Mononuclear cell (primary cell): Measurements from ENCODE around the gene ACVR2A. TPM values are rescaled to one million over a fixed set of nuclear protein-coding genes. Genes with fewer than 3 reads are reported as not detected.

Source experiments
- H3K27me3 ChIP-seq: 2 replicates; pipeline ENCODE4 v1.6.0; 2011; ENCODE audit warnings: low read length, control low read depth; ENCODE audit not compliant: insufficient read depth
- H3K4me1 ChIP-seq: 2 replicates; pipeline ENCODE4 v1.5.1; 2011; ENCODE audit warnings: mild to moderate bottlenecking, low read length, control low read depth; ENCODE audit not compliant: insufficient read depth
- H3K4me3 ChIP-seq: 2 replicates; pipeline ENCODE4 v1.5.1; 2011; ENCODE audit warnings: mild to moderate bottlenecking, low read length, moderate library complexity
- H3K9me3 ChIP-seq: 2 replicates; pipeline ENCODE4 v1.5.1; 2011; ENCODE audit warnings: low read depth, mild to moderate bottlenecking, control low read depth, low read length
- total RNA-seq: library from RNA; depleted of rRNA; stranded (reverse); fragments of >200 nt; gene quantifications from one replicate; pipeline ENCODE4 v1.2.3, GENCODE V29; 2012

ACVR2A gene
- total RNA-seq, 1 donor: 39.9 TPM

- no peaks in the 10 kb centered on the region for H3K27me3 ChIP-seq
- H3K9me3 ChIP-seq: no peaks in the 10 kb centered on the region
- no peak overlapping the region for H3K4me3 ChIP-seq
- no peaks in the 10 kb centered on the region for H3K4me1 ChIP-seq
Measured at GRCh38 chr2:147873859-147874483, 29.1 kb downstream of the ACVR2A start.

- Histone ChIP-seq H3K9me3 (no peaks in the 10 kb centered on the region), H3K27me3 (no peaks in the 10 kb centered on the region), H3K4me3 (no peak overlapping the region), H3K4me1 (no peaks in the 10 kb centered on the region)
Measured at GRCh38 chr2:147879846-147880245, 35.0 kb downstream of the ACVR2A start.

- H3K27me3 ChIP-seq: no peaks in the 10 kb centered on the region
- no peaks in the 10 kb centered on the region for H3K4me1 ChIP-seq
Measured at GRCh38 chr2:147882631-147883030, 37.8 kb downstream of the ACVR2A start.

GRCh38 chr2:147884830-147885229 is 40.0 kb downstream of the ACVR2A start:
- Histone ChIP-seq H3K4me1 (no peaks in the 10 kb centered on the region), H3K4me3 (no peak overlapping the region), H3K9me3 (no peaks in the 10 kb centered on the region), H3K27me3 (no peaks in the 10 kb centered on the region)

More at GRCh38 chr2:147882631-147883030, 37.8 kb downstream of the ACVR2A start:
- no peaks in the 10 kb centered on the region for H3K9me3 ChIP-seq
- no peak overlapping the region for H3K4me3 ChIP-seq

GRCh38 chr2:147886136-147886535 is 41.3 kb downstream of the ACVR2A start:
- H3K4me3 ChIP-seq: no peak overlapping the region
- no peaks in the 10 kb centered on the region for H3K9me3 ChIP-seq
- H3K27me3 ChIP-seq: no peaks in the 10 kb centered on the region
- no peaks in the 10 kb centered on the region for H3K4me1 ChIP-seq

GRCh38 chr2:147888680-147889079 is 43.9 kb downstream of the ACVR2A start:
- H3K9me3 ChIP-seq: no peaks in the 10 kb centered on the region
- no peaks in the 10 kb centered on the region for H3K4me1 ChIP-seq
- H3K27me3 ChIP-seq: no peaks in the 10 kb centered on the region
- no peak overlapping the region for H3K4me3 ChIP-seq

GRCh38 chr2:147904051-147904450 is 59.2 kb downstream of the ACVR2A start:
- Histone ChIP-seq H3K27me3 (no peaks in the 10 kb centered on the region), H3K4me3 (no peak overlapping the region), H3K4me1 (no peaks in the 10 kb centered on the region)

GRCh38 chr2:147909178-147909577 is 64.3 kb downstream of the ACVR2A start:
- no peaks in the 10 kb centered on the region for H3K9me3 ChIP-seq
- H3K4me1 ChIP-seq: peaks cover 5% of the 10 kb centered on the region
- no peak overlapping the region for H3K4me3 ChIP-seq
- H3K27me3 ChIP-seq: no peaks in the 10 kb centered on the region

More at GRCh38 chr2:147904051-147904450, 59.2 kb downstream of the ACVR2A start:
- no peaks in the 10 kb centered on the region for H3K9me3 ChIP-seq

- peaks cover 5% of the 10 kb centered on the region for H3K4me1 ChIP-seq
- H3K4me3 ChIP-seq: no peak overlapping the region
- H3K9me3 ChIP-seq: no peaks in the 10 kb centered on the region
- no peaks in the 10 kb centered on the region for H3K27me3 ChIP-seq
Measured at GRCh38 chr2:147910990-147911473, 66.2 kb downstream of the ACVR2A start.

GRCh38 chr2:147913701-147914480 is 69.1 kb downstream of the ACVR2A start:
- H3K4me1 ChIP-seq: peaks cover 5% of the 10 kb centered on the region

GRCh38 chr2:147916067-147916466 is 71.2 kb downstream of the ACVR2A start:
- Histone ChIP-seq H3K9me3 (no peaks in the 10 kb centered on the region), H3K27me3 (no peaks in the 10 kb centered on the region), H3K4me1 (peaks cover 5% of the 10 kb centered on the region), H3K4me3 (no peak overlapping the region)

More at GRCh38 chr2:147913701-147914480, 69.1 kb downstream of the ACVR2A start:
- Histone ChIP-seq H3K9me3 (no peaks in the 10 kb centered on the region), H3K27me3 (no peaks in the 10 kb centered on the region), H3K4me3 (no peak overlapping the region)

GRCh38 chr2:147916723-147917122 is 71.9 kb downstream of the ACVR2A start:
- Histone ChIP-seq H3K4me3 (no peak overlapping the region), H3K4me1 (peaks cover 5% of the 10 kb centered on the region), H3K27me3 (no peaks in the 10 kb centered on the region), H3K9me3 (no peaks in the 10 kb centered on the region)

- no peaks in the 10 kb centered on the region for H3K27me3 ChIP-seq
Measured at GRCh38 chr2:147917161-147917560, 72.3 kb downstream of the ACVR2A start.

GRCh38 chr2:147923846-147924245 is 79.0 kb downstream of the ACVR2A start:
- Histone ChIP-seq H3K27me3 (no peaks in the 10 kb centered on the region), H3K4me3 (no peak overlapping the region), H3K9me3 (no peaks in the 10 kb centered on the region), H3K4me1 (no peaks in the 10 kb centered on the region)

More at GRCh38 chr2:147917161-147917560, 72.3 kb downstream of the ACVR2A start:
- peaks cover 5% of the 10 kb centered on the region for H3K4me1 ChIP-seq
- no peaks in the 10 kb centered on the region for H3K9me3 ChIP-seq
- no peak overlapping the region for H3K4me3 ChIP-seq

- Histone ChIP-seq H3K4me1 (no peaks in the 10 kb centered on the region), H3K27me3 (no peaks in the 10 kb centered on the region), H3K4me3 (no peak overlapping the region), H3K9me3 (no peaks in the 10 kb centered on the region)
Measured at GRCh38 chr2:147924647-147925046, 79.8 kb downstream of the ACVR2A start.
